NB4 (cell line): ENCODE results near the gene EFCAB7.

ENCODE experiments used
- POLR2A ChIP-seq: IDR thresholded peaks from 2 replicates; pipeline ENCODE4 v1.6.1; 2011; ENCODE audit warnings: mild to moderate bottlenecking; ENCODE audit not compliant: insufficient read length; ENCODE audit errors: extremely low read depth
- TF ChIP-seq, protein P1 (sequence below): IDR thresholded peaks from one replicate; pipeline ENCODE4 v1.5.1; 2012; ENCODE audit warnings: low read depth, low read length

DNA sequence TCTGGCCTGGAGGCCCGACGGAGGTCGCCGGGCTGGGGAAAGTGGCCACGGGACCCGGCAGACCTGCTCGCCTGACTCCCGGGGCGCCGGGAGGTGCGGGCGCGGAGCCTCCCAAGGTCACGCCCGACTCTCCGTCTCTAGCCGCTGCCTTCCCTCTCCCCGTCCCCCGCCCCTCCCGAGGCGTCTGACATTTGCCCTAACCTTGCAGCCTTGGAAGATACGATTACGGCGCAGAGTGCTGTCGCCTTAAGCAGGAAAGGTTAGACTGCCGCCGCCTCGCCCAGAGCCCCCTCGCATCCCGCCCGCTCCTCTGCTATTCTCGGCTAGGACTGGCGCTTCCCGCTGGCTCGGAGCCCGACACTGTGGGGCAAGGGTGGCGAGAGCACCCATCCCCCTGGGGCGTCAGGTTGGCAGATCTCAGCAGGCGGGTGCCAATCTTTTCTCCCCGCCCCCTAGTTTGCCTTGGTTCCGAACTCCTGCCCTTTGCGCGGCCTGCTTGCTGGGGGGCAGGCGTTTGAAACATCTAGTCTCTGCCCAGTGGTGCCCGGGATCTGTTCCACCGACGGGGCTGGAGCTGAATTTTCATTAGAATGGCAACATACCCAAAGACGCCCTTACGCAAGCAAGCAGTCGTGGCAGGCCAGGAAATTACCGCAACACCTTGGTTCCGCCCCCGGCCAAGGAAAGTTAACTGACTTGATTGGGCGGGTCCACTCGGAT, 70.7 kb downstream of the EFCAB7 start:
- TF ChIP-seq, protein P1, sequence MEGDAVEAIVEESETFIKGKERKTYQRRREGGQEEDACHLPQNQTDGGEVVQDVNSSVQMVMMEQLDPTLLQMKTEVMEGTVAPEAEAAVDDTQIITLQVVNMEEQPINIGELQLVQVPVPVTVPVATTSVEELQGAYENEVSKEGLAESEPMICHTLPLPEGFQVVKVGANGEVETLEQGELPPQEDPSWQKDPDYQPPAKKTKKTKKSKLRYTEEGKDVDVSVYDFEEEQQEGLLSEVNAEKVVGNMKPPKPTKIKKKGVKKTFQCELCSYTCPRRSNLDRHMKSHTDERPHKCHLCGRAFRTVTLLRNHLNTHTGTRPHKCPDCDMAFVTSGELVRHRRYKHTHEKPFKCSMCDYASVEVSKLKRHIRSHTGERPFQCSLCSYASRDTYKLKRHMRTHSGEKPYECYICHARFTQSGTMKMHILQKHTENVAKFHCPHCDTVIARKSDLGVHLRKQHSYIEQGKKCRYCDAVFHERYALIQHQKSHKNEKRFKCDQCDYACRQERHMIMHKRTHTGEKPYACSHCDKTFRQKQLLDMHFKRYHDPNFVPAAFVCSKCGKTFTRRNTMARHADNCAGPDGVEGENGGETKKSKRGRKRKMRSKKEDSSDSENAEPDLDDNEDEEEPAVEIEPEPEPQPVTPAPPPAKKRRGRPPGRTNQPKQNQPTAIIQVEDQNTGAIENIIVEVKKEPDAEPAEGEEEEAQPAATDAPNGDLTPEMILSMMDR: peak; percentile 1
- TF ChIP-seq POLR2A: peak; percentile 62
